CD4-positive, alpha-beta memory T cell (primary cell): ENCODE results near the gene ZNF335. TPM values are rescaled to one million over a fixed set of nuclear protein-coding genes. Genes with fewer than 3 reads are reported as not detected.
A peak's percentile ranks its signal among the peaks of the same experiment; 100 is the strongest.
"Not testable (repeated sequence)": the region's sequence is repeated elsewhere in the genome, so short reads cannot be mapped to it uniquely, and the experiment has no call there.

ENCODE experiments used
- CTCF ChIA-PET: fragments of 350-600 bp; sonication (Branson Sonifier 250); formaldehyde crosslinking; loops from one replicate; lab custom pipeline; 2021; ENCODE audit warnings: inconsistent platforms; ENCODE audit not compliant: partially characterized antibody; lab: Charles Lee
- POLR2A ChIA-PET: fragments of 350-600 bp; sonication (Branson Sonifier 250); formaldehyde crosslinking; loops from one replicate; lab custom pipeline; 2021; ENCODE audit not compliant: partially characterized antibody; lab: Charles Lee
- DNase-seq, 5 donors: peaks; one replicate each; pipeline versions ENCODE4 v3.0.0 to v3.0.0-alpha.2; 2020 to 2022; ENCODE audit warnings: mixed read lengths in 1 of 5
- H3K27ac ChIP-seq: one replicate; pipeline ENCODE4 v1.7.0; 2013; ENCODE audit warnings: low read depth, low read length
- H3K27me3 ChIP-seq: 2 replicates; pipeline ENCODE4 v1.7.0; 2013; ENCODE audit warnings: mild to moderate bottlenecking, low read length, moderate library complexity; ENCODE audit not compliant: insufficient read depth
- H3K36me3 ChIP-seq: 2 replicates; pipeline ENCODE4 v1.7.0; 2013; ENCODE audit warnings: mild to moderate bottlenecking, low read length, moderate library complexity; ENCODE audit not compliant: insufficient read depth
- H3K4me1 ChIP-seq: 2 replicates; pipeline ENCODE4 v1.7.0; 2013; ENCODE audit warnings: mild to moderate bottlenecking, low read length, moderate library complexity; ENCODE audit not compliant: insufficient read depth
- H3K4me3 ChIP-seq, 2 donors: one replicate each; pipeline ENCODE4 v1.7.0; 2013; ENCODE audit warnings: low read length in 2 of 2, mild to moderate bottlenecking in 1 of 2
- H3K9me3 ChIP-seq, 2 donors: one replicate each; pipeline ENCODE4 v1.7.0; 2013; ENCODE audit warnings: low read length in 2 of 2, control low read depth in 1 of 2; ENCODE audit not compliant: control insufficient read depth in 1 of 2
- H3K27ac Mint-ChIP-seq, 7 donors: one replicate each; pipeline ENCODE4 v1.8.0; 2020 to 2021; ENCODE audit warnings: mixed read lengths in 7 of 7, mild to moderate bottlenecking in 6 of 7, inconsistent platforms in 3 of 7, moderate library complexity in 3 of 7
- H3K27me3 Mint-ChIP-seq, 2 donors: one replicate each; pipeline ENCODE4 v1.8.0; 2020 to 2021; ENCODE audit warnings: mixed read lengths in 2 of 2
- H3K36me3 Mint-ChIP-seq, 2 donors: one replicate each; pipeline ENCODE4 v1.8.0; 2020 to 2021; ENCODE audit warnings: mixed read lengths in 2 of 2, inconsistent platforms in 1 of 2, mild to moderate bottlenecking in 1 of 2
- H3K4me1 Mint-ChIP-seq, 4 donors: one replicate each; pipeline ENCODE4 v1.8.0; 2020 to 2021; ENCODE audit warnings: mixed read lengths in 4 of 4, mild to moderate bottlenecking in 1 of 4
- H3K4me3 Mint-ChIP-seq, 8 donors: one replicate each; pipeline ENCODE4 v1.8.0; 2020 to 2021; ENCODE audit warnings: mixed read lengths in 8 of 8, mild to moderate bottlenecking in 7 of 8, moderate library complexity in 6 of 8, inconsistent platforms in 3 of 8
- H3K9me3 Mint-ChIP-seq, 8 donors: one replicate each; pipeline ENCODE4 v1.8.0; 2020 to 2021; ENCODE audit warnings: mixed read lengths in 8 of 8, mild to moderate bottlenecking in 5 of 8, inconsistent platforms in 3 of 8, moderate library complexity in 1 of 8
- intact Hi-C: fragments of 100-400 bp; cut with micrococcal nuclease; formaldehyde crosslinking; loops from one replicate; pipeline ENCODE4 v1.15.1; 2023
- polyA plus RNA-seq, 2 donors: library from polyadenylated mRNA; unstranded; fragments of 300-500 nt; fragmentation: Illumina TruSeq; gene quantifications; one replicate each; pipeline ENCODE4 v1.2.3, GENCODE V29; 2021
- total RNA-seq, 2 experiments: library from RNA; stranded (reverse); gene quantifications; one replicate each; pipeline ENCODE4 v1.2.3, GENCODE V29; 2021

ZNF335 gene
- total and polyA plus RNA-seq, 4 experiments from 2014 or later, result 6.4 to 63.2 (median 39.5) TPM

GRCh38 chr20:45998337-45998736 is 26.3 kb upstream of the ZNF335 start:
- no peaks in the 10 kb centered on the region for H3K27me3 Mint-ChIP-seq
- peak overlapping the region in 4 of 7 donors; percentile 0 to 86 (median 42) for H3K27ac Mint-ChIP-seq
- Histone ChIP-seq H3K4me1 (peaks cover 61% of the 10 kb centered on the region), H3K9me3 (no peaks in the 10 kb centered on the region), H3K27ac (no peak overlapping the region), H3K4me3 (no peak overlapping the region), H3K27me3 (no peaks in the 10 kb centered on the region), H3K36me3 (no peaks in the 10 kb centered on the region)
- CTCF ChIA-PET, result interaction anchor here (5.4 to 6.4 kb wide), 2 partner anchors 11 to 15 kb away, joined by 44 to 47 read pairs; no protein-coding TSS in a partner anchor
- peak overlapping the region in 6 of 8 donors; percentile 4 to 92 (median 46) for H3K4me3 Mint-ChIP-seq
- DNase-seq, result no peak
- H3K9me3 Mint-ChIP-seq, result peaks cover 0 to 2% (median 0%) of the 10 kb centered on the region in 8 donors
- H3K4me1 Mint-ChIP-seq, result peaks cover 38 to 79% (median 57%) of the 10 kb centered on the region in 4 donors
- POLR2A ChIA-PET, result no interaction called here
- intact Hi-C loops, result no loop called here
- H3K36me3 Mint-ChIP-seq, result no peaks in the 10 kb centered on the region

GRCh38 chr20:45997187-45997586 is 25.2 kb upstream of the ZNF335 start:
- Histone ChIP-seq H3K36me3 (no peaks in the 10 kb centered on the region), H3K9me3 (no peaks in the 10 kb centered on the region), H3K27ac (no peak overlapping the region), H3K4me1 (peaks cover 61% of the 10 kb centered on the region), H3K27me3 (no peaks in the 10 kb centered on the region), H3K4me3 (no peak overlapping the region)
- Mint-ChIP-seq H3K4me1 (peaks cover 36 to 72% (median 56%) of the 10 kb centered on the region in 4 donors), H3K27ac (peak overlapping the region in 4 of 7 donors; percentile 1 to 62 (median 43)), H3K9me3 (peaks cover 0 to 2% (median 0%) of the 10 kb centered on the region in 8 donors), H3K36me3 (no peaks in the 10 kb centered on the region), H3K4me3 (peak overlapping the region in 1 of 8 donors; percentile 55), H3K27me3 (no peaks in the 10 kb centered on the region)
- intact Hi-C loops, result no loop called here
- DNase-seq, result no peak
- ChIA-PET CTCF (interaction anchor here (1.0 to 6.4 kb wide), 4 partner anchors 8 to 175 kb away, joined by 3 to 47 read pairs (median 24); no protein-coding TSS in a partner anchor), POLR2A (no interaction called here)

DNA sequence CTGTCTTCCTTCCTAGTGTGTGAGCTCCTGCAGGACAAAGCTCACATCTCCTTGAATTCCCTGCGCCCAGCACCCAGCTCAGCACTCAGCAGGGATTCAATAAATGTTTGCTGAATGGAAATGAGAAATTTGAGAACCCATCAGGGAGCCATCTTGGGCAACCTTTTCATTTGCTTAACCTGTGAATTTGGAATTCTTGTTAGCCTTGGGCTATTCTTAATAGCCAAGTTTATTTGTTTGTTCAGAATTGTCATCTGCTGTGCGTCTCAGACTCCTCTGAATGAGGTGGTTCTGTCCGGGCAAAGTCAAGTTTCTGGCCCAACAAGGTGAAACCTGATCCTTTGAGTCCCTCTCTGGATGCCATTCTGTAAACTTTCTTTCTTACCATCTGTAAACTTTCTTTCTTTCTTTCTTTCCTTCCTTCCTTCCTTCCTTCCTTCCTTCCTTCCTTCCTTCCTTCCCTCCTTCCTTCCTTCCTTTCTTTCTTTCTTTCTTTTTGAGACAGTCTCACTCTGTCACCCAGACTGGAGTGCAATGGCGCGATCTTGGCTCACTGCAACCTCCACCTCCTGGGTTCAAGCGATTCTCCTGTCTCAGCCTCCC is 23.6 kb upstream of the ZNF335 start:
- Mint-ChIP-seq H3K4me3 (peak overlapping the region in 1 of 8 donors; percentile 9), H3K27ac (peak overlapping the region in 1 of 7 donors; percentile 78), H3K4me1 (peaks cover 31 to 58% (median 44%) of the 10 kb centered on the region in 4 donors)
- H3K9me3 ChIP-seq, H3K27ac ChIP-seq, H3K36me3 ChIP-seq, H3K9me3 Mint-ChIP-seq, H3K4me3 ChIP-seq, intact Hi-C loops, H3K36me3 Mint-ChIP-seq, H3K27me3 Mint-ChIP-seq, DNase-seq, H3K27me3 ChIP-seq: not testable (repeated sequence)
- peaks cover 45% of the 10 kb centered on the region for H3K4me1 ChIP-seq
- ChIA-PET POLR2A (interaction anchor here (1.4 kb wide), 1 partner anchor 9 kb away, joined by 3 read pairs; no protein-coding TSS in a partner anchor), CTCF (interaction anchor here (0.9 to 1.6 kb wide), 3 partner anchors 17 to 26 kb away, joined by 4 to 8 read pairs (median 4); no protein-coding TSS in a partner anchor)

DNA sequence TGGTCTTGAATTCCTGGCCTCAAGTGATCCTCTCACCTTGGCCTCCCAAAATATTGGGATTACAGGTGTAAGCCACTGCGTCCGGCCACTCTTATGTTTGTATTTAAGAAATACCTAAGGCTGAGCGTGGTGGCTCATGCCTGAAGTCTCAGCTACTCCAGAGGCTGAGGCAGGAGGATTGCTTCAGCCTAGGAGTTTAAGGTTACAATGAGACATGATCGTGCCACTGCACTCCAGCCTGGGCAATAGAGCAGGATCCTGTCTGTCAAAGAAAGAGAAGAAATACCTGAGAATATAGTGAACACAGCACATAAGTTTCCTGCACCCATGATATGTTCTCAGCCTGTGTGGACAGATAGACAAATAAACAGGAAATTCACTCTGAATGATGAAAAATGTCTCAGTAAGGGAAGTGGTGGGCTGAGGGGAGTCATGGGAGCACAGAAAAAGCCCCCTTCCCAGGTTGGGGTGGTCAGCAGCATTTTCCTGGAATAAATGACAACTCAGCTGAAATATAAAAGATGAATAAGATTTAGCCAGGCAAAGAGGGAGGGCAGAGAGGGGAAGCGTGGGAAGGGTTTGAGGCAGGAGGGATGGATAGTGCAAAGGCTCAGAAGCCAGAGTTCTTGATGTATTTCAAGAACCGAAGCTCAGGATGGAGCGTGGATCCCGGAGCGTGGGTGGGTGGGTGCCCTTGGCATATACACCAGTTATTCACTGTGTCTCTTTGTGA is 22.9 kb upstream of the ZNF335 start:
- intact Hi-C loops, result no loop called here
- peaks cover 0 to 2% (median 0%) of the 10 kb centered on the region in 8 donors for H3K9me3 Mint-ChIP-seq
- no peak for DNase-seq
- no peak overlapping the region for H3K4me3 ChIP-seq
- H3K4me1 Mint-ChIP-seq, result peaks cover 26 to 51% (median 38%) of the 10 kb centered on the region in 4 donors
- H3K27me3 Mint-ChIP-seq, result no peaks in the 10 kb centered on the region
- peak overlapping the region in 1 of 7 donors; percentile 28 for H3K27ac Mint-ChIP-seq
- H3K27me3 ChIP-seq, result no peaks in the 10 kb centered on the region
- H3K4me1 ChIP-seq, result peaks cover 39% of the 10 kb centered on the region
- H3K9me3 ChIP-seq, result no peaks in the 10 kb centered on the region
- ChIA-PET CTCF (interaction anchor here (0.9 to 1.6 kb wide), 3 partner anchors 18 to 25 kb away, joined by 4 to 8 read pairs (median 4); no protein-coding TSS in a partner anchor), POLR2A (interaction anchor here (1.4 kb wide), 1 partner anchor 10 kb away, joined by 3 read pairs; no protein-coding TSS in a partner anchor)
- H3K36me3 ChIP-seq, result no peaks in the 10 kb centered on the region
- no peak overlapping the region for H3K4me3 Mint-ChIP-seq
- no peaks in the 10 kb centered on the region for H3K36me3 Mint-ChIP-seq
- no peak overlapping the region for H3K27ac ChIP-seq

DNA sequence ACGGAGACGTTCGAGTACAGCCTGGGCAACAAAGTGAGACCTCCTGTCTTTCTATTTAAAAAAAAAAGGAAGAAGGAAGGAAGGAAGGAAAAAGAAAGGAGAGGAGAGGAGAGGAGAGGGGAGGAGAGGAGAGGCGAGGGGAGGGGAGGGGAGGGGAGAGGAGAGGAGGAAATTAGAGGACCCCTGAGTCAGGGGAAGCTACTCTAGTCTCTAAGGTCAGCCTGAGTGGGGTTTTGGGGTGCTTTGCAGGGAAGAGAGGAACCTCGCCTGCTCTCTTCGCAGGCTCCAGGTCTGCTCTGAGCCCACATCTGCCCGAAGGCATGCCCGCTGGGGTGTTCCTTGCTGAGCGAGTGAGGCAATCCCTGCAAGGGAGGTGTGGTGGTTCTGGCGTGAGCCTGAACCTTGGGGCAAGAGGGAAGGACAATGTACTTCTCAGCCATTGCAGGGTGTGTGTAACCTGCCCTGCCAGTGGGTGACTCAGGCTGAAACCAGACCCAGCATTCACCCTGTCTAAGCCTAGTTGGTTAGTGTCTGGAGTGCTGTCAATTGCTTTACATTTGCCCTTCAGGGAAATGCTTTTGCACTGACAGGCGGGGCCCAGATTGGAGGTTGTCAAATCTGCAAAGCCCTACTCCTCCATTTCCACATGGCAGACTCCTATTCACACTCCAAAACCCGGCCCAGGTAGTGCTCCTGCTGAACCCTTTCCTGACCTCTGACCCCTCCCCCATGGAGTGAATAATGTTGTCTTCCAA is 21.4 kb upstream of the ZNF335 start:
- peaks cover 15 to 35% (median 23%) of the 10 kb centered on the region in 4 donors for H3K4me1 Mint-ChIP-seq
- H3K4me3 Mint-ChIP-seq, result no peak overlapping the region
- POLR2A ChIA-PET, result no interaction called here
- Histone ChIP-seq H3K4me3 (no peak overlapping the region), H3K27ac (no peak overlapping the region), H3K36me3 (no peaks in the 10 kb centered on the region), H3K4me1 (peaks cover 23% of the 10 kb centered on the region), H3K27me3 (no peaks in the 10 kb centered on the region), H3K9me3 (no peaks in the 10 kb centered on the region)
- no peaks in the 10 kb centered on the region for H3K36me3 Mint-ChIP-seq
- H3K9me3 Mint-ChIP-seq, result peaks cover 0 to 2% (median 0%) of the 10 kb centered on the region in 8 donors
- no peaks in the 10 kb centered on the region for H3K27me3 Mint-ChIP-seq
- H3K27ac Mint-ChIP-seq, result peak overlapping the region in 1 of 7 donors; percentile 30
- no peak for DNase-seq
- CTCF ChIA-PET, result no interaction called here
- intact Hi-C loops, result no loop called here

DNA sequence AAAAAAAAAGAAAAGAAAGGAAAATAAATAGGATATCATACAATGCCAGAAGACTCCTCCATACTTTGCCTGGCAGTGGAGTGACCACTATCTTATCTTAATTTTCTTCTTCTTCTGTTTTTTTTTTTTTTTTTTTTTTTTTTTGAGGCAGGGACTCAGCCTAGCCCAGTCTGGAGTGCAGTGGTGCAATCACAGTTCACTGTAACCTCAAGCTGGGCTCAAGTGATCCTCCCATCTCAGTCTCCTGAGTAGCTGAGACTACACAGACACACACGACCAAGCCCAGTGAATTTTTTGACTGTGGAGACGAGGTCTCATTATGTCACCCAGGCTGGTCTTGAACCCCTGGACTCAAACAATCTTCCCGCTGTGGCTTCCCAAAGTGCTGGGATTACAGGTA is 19.6 kb upstream of the ZNF335 start:
- H3K9me3 Mint-ChIP-seq, result peaks cover 0 to 2% (median 0%) of the 10 kb centered on the region in 8 donors
- no peaks in the 10 kb centered on the region for H3K36me3 Mint-ChIP-seq
- intact Hi-C loops, result no loop called here
- no peak overlapping the region for H3K4me3 Mint-ChIP-seq
- peaks cover 11% of the 10 kb centered on the region for H3K4me1 ChIP-seq
- no peaks in the 10 kb centered on the region for H3K27me3 ChIP-seq
- H3K4me1 Mint-ChIP-seq, result peaks cover 5 to 22% (median 7%) of the 10 kb centered on the region in 4 donors
- H3K4me3 ChIP-seq, result no peak overlapping the region
- DNase-seq, result no peak
- H3K36me3 ChIP-seq, result no peaks in the 10 kb centered on the region
- no peak overlapping the region for H3K27ac ChIP-seq
- ChIA-PET CTCF (interaction anchor here (0.7 kb wide), 1 partner anchor 47 kb away, joined by 3 read pairs; no protein-coding TSS in a partner anchor), POLR2A (no interaction called here)
- no peak overlapping the region for H3K27ac Mint-ChIP-seq
- H3K9me3 ChIP-seq, result no peaks in the 10 kb centered on the region
- H3K27me3 Mint-ChIP-seq, result no peaks in the 10 kb centered on the region
